ENCODE measurements around the gene TFB1M. TPM values are rescaled to one million over a fixed set of nuclear protein-coding genes. Genes with fewer than 3 reads are reported as not detected.
"Not testable (repeated sequence)": the region's sequence is repeated elsewhere in the genome, so short reads cannot be mapped to it uniquely, and the experiment has no call there.

TFB1M gene
- total RNA-seq, 1 experiment from 2014 or later, result 18.6 TPM

GRCh38 chr6:155333414-155333813 is 19.1 kb upstream of the TFB1M start:
- in situ Hi-C loops (cut with HindIII; ENCODE audit: low pct_unique_long_range_greater_than_20kb, low sequenced_read_pairs), result no loop called here

DNA sequence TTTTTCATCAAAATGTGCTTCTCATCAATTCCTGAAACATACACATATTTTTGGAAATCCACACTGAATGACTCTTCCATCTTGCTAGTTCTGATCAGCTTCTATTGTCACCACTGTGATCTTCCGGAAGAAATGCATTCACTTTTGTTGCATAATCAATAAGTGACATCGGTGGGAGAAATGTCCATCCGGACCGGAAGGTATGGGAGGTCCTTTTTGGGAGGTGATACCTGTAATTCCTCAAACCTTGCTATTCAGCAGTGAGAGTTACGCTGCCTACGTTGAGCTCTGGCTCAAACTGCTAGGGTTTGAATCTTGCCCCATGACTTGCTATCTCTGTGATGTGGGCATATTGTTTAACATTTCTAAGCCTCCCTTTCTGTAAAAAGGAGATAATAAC is 16.6 kb upstream of the TFB1M start:
- in situ Hi-C loops (cut with HindIII; ENCODE audit: low pct_unique_long_range_greater_than_20kb, low sequenced_read_pairs), result no loop called here

More at GRCh38 chr6:155333414-155333813, 19.1 kb upstream of the TFB1M start:
- DNase-seq (ENCODE audit: low read depth), result no peak

GRCh38 chr6:155330133-155330734 is 15.9 kb upstream of the TFB1M start:
- in situ Hi-C loops (cut with HindIII; ENCODE audit: low pct_unique_long_range_greater_than_20kb, low sequenced_read_pairs), result no loop called here
- DNase-seq (ENCODE audit: low read depth), result no peak

More for the DNA sequence above, 16.6 kb upstream of the TFB1M start:
- no peak for DNase-seq (ENCODE audit: low read depth)

GRCh38 chr6:155329460-155330132 is 15.3 kb upstream of the TFB1M start:
- in situ Hi-C loops (cut with HindIII; ENCODE audit: low pct_unique_long_range_greater_than_20kb, low sequenced_read_pairs), result no loop called here
- no peak for DNase-seq (ENCODE audit: low read depth)

- in situ Hi-C loops (cut with HindIII; ENCODE audit: low pct_unique_long_range_greater_than_20kb, low sequenced_read_pairs), result no loop called here
- DNase-seq (ENCODE audit: low read depth), result no peak
These were observed 14.5 kb upstream of the TFB1M start for GRCh38 chr6:155328539-155329459.

DNA sequence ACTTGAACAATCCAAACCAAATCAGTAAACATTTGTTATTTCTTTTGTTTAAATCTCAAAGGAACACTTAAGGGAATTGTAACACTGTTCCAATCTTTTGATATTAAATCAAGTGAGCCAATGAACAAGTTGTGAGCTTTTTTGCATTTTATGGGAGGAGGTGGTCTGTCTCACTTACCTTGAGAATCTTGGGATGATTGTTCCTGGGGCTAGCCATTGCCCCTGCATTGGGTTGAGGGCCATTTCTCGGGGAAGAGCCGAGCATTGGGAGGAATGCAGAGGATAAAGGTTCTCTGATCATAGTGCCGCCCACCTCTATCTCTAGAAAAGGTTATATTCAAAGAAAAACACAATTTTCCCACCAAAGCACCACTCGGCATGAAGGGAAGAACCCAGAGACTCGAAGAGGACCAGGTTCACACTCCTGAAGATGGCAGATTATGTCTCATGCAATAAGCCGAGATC is 13.8 kb upstream of the TFB1M start:
- DNase-seq (ENCODE audit: low read depth), result no peak
- in situ Hi-C loops (cut with HindIII; ENCODE audit: low pct_unique_long_range_greater_than_20kb, low sequenced_read_pairs), result no loop called here

GRCh38 chr6:155327326-155328073 is 13.2 kb upstream of the TFB1M start:
- peak; percentile 28 for DNase-seq (ENCODE audit: low read depth)
- in situ Hi-C loops (cut with HindIII; ENCODE audit: low pct_unique_long_range_greater_than_20kb, low sequenced_read_pairs), result no loop called here

GRCh38 chr6:155325700-155326516 is 11.6 kb upstream of the TFB1M start:
- no peak for DNase-seq (ENCODE audit: low read depth)
- in situ Hi-C loops (cut with HindIII; ENCODE audit: low pct_unique_long_range_greater_than_20kb, low sequenced_read_pairs), result no loop called here

GRCh38 chr6:155324993-155325392 is 10.7 kb upstream of the TFB1M start:
- in situ Hi-C loops (cut with HindIII; ENCODE audit: low pct_unique_long_range_greater_than_20kb, low sequenced_read_pairs), result no loop called here
- no peak for DNase-seq (ENCODE audit: low read depth)

DNA sequence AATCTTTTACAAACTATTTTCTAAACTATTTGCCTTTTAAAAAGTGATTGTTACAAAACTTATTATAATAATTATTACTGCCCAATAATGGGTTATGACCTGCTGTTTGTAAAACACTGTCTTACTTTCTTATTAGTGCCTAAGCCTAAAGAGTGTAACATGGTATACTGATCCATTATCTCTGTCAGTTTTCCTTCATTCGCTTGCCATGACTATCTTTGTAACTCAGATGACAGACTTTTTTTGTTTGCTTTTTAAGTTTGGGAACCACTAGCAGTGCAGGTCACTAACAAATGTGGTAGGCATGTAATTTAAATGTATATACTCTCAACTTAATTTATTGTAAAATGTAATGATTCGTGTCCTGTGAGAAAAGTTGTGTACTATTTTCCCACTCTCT is 9.9 kb upstream of the TFB1M start:
- no peak for DNase-seq (ENCODE audit: low read depth)
- in situ Hi-C loops (cut with HindIII; ENCODE audit: low pct_unique_long_range_greater_than_20kb, low sequenced_read_pairs), result no loop called here

DNA sequence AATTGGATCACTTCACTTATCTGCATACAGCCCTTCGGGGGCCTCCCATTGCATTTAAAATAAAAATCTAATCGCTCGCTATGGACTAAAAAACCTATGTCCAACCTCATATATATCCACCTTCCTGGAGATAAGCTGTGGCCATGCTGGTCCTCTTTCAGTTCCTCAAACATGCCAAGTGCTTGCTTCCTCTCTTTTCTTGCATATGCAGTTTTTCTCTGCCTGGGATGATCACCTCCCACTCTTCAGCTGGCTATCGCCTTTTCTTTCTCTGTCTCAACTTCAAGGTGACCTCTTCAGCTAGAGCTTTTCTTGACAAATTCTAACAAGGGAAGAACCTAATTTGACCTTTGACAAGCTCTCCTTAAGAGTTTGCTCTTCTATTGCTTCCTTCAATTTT is 5.6 kb upstream of the TFB1M start:
- DNase-seq (ENCODE audit: low read depth), result no peak
- in situ Hi-C loops (cut with HindIII; ENCODE audit: low pct_unique_long_range_greater_than_20kb, low sequenced_read_pairs), result no loop called here

- in situ Hi-C loops (cut with HindIII; ENCODE audit: low pct_unique_long_range_greater_than_20kb, low sequenced_read_pairs), result no loop called here
- DNase-seq (ENCODE audit: low read depth), result no peak
These were observed 2.9 kb upstream of the TFB1M start for GRCh38 chr6:155317186-155317585.

DNA sequence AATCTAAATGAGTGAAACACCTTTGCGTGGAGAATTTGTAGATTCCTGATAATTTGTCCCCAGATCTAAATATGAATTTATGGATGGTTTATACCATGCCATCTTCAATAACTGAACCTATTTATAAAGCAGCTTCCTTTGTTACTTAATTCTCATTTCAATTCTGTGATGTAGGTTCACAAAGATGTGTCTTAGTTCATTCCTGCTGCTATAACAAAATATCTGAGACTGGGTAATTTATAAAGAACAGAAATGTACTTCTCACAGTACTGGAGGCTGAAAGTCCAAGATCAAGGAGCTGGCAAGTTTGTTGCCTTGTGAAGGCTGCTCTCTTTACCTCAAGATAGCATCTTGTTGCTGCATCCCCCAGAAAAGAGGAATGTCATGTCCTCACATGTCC is 2.1 kb upstream of the TFB1M start:
- in situ Hi-C loops (cut with HindIII; ENCODE audit: low pct_unique_long_range_greater_than_20kb, low sequenced_read_pairs), result no loop called here
- DNase-seq (ENCODE audit: low read depth), result no peak

DNA sequence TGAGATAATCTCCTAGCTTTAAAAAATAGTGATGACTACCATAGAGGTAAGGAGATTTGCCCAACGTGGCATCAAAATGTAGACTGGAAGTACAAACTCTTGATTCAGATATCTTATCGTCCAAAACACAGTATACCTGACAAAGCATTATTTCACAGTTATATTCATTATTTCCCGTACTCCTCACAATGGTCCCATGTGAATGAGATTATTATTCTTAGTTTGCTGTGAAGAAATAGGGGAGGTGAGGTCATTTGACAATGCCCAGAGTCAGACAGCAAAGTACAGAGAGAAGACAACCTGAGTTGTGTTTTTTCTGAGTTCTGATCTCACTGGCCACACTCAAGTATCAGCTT is 1.2 kb upstream of the TFB1M start:
- peak; percentile 3 for DNase-seq (ENCODE audit: low read depth)
- in situ Hi-C loops (cut with HindIII; ENCODE audit: low pct_unique_long_range_greater_than_20kb, low sequenced_read_pairs), result no loop called here

DNA sequence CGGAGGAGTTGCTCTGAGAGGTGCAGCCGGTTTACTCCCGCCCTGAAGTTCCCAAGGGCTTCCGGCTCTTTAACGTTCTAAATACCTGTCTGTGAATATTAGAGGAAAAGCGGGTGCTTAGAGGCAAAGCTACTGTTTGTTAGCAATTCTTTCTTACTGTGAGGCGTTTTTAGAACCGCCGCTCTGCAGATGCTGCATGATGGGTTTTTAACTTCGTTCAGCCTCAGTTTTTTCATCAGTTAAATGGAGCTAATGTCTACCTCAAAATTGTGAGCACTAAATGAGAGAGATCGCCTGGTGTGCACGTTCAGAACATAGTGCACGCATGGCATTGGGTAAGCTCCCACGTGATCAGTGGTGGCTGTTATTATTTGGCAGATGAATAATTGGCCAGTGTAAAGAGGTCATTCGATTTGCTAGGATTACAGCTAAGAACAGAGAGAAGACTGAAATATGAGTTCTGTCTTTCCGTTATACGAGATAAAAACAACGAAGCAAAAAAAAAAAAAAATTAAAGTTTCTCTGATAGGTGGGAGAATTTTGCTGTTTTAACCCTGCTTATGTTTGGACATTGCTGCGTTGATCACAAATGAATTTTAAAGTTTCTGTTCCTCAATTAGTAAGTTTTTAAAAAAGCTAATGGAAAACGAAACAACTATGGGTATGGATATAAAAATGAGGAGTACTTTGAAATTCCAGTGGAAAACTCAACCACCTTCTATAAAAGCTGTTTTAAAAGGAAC is 660 bp upstream of the TFB1M start:
- DNase-seq (ENCODE audit: low read depth), result peak; percentile 85
- in situ Hi-C loops (cut with HindIII; ENCODE audit: low pct_unique_long_range_greater_than_20kb, low sequenced_read_pairs), result no loop called here

DNA sequence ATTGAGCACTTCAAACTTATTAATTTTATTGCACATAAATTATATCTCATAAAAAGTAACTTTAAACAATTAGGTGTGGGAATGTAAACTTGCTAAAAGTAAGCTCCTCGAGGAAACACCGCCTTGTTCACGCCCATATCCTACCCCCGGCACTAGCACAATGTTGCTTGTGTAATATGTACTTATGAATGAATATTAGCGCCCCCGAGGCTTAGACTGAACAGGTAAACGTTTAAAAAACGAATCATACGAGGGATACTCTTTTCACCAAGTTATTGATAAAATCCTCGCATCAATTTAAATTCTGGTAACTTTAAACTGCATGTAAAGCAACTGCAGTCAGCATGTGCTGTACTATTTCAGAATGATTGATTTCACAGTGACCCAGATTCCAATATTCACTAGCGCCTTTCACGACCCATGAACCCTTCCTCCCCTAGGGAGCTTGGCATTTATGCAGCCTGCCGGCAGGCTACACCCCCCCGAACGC is 637 bp downstream of the TFB1M start:
- in situ Hi-C loops (cut with HindIII; ENCODE audit: low pct_unique_long_range_greater_than_20kb, low sequenced_read_pairs), result no loop called here
- no peak for DNase-seq (ENCODE audit: low read depth)

GRCh38 chr6:155312950-155313349 is 1.3 kb downstream of the TFB1M start:
- in situ Hi-C loops (cut with HindIII; ENCODE audit: low pct_unique_long_range_greater_than_20kb, low sequenced_read_pairs); DNase-seq (ENCODE audit: low read depth): not testable (repeated sequence)

All from Caki2 (cell line).